Measurements from ENCODE around the gene SINHCAF. TPM values are rescaled to one million over a fixed set of nuclear protein-coding genes. Genes with fewer than 3 reads are reported as not detected.

SINHCAF gene
- total and polyA plus RNA-seq, 9 of the 15 experiments (the other 6 are each of a cell fraction or from before 2014, with no cell fraction given) = 73.2 to 185 (median 110) TPM

- FAIRE-seq (no peak), DNase-seq (ENCODE audit: extremely low read depth in 1 of 4, low spot score in 3 of 4) (peak; percentile 41 to 66 (median 48))
- BruUV-seq (replicated peaks) = no TSS peak
- TF ChIP-seq EP400 (IDR thresholded peaks at IDR 0.05) (peak; percentile 78; the same call in 1 of the 2 replicates), PRPF4 (IDR thresholded peaks at IDR 0.05; ENCODE audit: insufficient read depth, low read depth, low read length, poor library complexity, severe bottlenecking) (peak; percentile 48), TEAD1 (CRISPR knock-in tag; IDR thresholded peaks at IDR 0.05) (peak in 1 of 2 experiments; percentile 72; a peak in 1 of 4 replicates), ZNF212 (CRISPR knock-in tag; IDR thresholded peaks at IDR 0.05) (no peak), ELK1 (CRISPR knock-in tag; IDR thresholded peaks at IDR 0.05) (no peak), NFIC (IDR thresholded peaks at IDR 0.05) (peak; percentile 87), E2F5 (CRISPR knock-in tag; IDR thresholded peaks at IDR 0.05) (peak; percentile 48; the same call in 1 of the 2 replicates), CTBP1 (IDR thresholded peaks at IDR 0.05; ENCODE audit: borderline replicate concordance) (peak; percentile 37; the same call in 1 of the 2 replicates), NR2C2 (CRISPR knock-in tag; IDR thresholded peaks at IDR 0.05) (no peak), NR2C2 (tag; IDR thresholded peaks at IDR 0.05) (peak; percentile 18; the same call in 1 of the 2 replicates)
- TF ChIP-seq, protein P1, sequence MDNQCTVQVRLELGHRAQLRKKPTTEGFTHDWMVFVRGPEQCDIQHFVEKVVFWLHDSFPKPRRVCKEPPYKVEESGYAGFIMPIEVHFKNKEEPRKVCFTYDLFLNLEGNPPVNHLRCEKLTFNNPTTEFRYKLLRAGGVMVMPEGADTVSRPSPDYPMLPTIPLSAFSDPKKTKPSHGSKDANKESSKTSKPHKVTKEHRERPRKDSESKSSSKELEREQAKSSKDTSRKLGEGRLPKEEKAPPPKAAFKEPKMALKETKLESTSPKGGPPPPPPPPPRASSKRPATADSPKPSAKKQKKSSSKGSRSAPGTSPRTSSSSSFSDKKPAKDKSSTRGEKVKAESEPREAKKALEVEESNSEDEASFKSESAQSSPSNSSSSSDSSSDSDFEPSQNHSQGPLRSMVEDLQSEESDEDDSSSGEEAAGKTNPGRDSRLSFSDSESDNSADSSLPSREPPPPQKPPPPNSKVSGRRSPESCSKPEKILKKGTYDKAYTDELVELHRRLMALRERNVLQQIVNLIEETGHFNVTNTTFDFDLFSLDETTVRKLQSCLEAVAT (IDR thresholded peaks at IDR 0.05) = peak in 1 of 2 experiments; percentile 81; a peak in 2 of 4 replicates
- TF ChIP-seq, protein P2, sequence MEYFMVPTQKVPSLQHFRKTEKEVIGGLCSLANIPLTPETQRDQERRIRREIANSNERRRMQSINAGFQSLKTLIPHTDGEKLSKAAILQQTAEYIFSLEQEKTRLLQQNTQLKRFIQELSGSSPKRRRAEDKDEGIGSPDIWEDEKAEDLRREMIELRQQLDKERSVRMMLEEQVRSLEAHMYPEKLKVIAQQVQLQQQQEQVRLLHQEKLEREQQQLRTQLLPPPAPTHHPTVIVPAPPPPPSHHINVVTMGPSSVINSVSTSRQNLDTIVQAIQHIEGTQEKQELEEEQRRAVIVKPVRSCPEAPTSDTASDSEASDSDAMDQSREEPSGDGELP (CRISPR knock-in tag; IDR thresholded peaks at IDR 0.05; ENCODE audit: borderline replicate concordance) = peak; percentile 18
- TF ChIP-seq, protein P3, sequence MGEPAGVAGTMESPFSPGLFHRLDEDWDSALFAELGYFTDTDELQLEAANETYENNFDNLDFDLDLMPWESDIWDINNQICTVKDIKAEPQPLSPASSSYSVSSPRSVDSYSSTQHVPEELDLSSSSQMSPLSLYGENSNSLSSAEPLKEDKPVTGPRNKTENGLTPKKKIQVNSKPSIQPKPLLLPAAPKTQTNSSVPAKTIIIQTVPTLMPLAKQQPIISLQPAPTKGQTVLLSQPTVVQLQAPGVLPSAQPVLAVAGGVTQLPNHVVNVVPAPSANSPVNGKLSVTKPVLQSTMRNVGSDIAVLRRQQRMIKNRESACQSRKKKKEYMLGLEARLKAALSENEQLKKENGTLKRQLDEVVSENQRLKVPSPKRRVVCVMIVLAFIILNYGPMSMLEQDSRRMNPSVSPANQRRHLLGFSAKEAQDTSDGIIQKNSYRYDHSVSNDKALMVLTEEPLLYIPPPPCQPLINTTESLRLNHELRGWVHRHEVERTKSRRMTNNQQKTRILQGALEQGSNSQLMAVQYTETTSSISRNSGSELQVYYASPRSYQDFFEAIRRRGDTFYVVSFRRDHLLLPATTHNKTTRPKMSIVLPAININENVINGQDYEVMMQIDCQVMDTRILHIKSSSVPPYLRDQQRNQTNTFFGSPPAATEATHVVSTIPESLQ (CRISPR knock-in tag; IDR thresholded peaks at IDR 0.05) = 0 out of 2 replicates have a peak, but pooled peaks have one; percentile 79
Observed at GRCh38 chr12:31324845-31325523, 966 bp downstream of the SINHCAF start.

More at GRCh38 chr12:31324845-31325523, 966 bp downstream of the SINHCAF start:
- no peaks in the 10 kb centered on the region; the same call in 2 of the 3 replicates for H3K36me3 ChIP-seq (ENCODE audit: control insufficient read depth, insufficient read depth, low read length)
- H3K79me2 ChIP-seq (ENCODE audit: control insufficient read depth, insufficient read depth, low read length) = peaks cover 60% of the 10 kb centered on the region
- under 1% methylated on average over 67 of the region's 69 CpGs for WGBS (ENCODE audit: insufficient coverage, low coverage, missing lambda C conversion rate)
- peaks cover 19% of the 10 kb centered on the region; the same call in 1 of the 2 replicates for H4K20me1 ChIP-seq (replicated peaks; ENCODE audit: control insufficient read depth, insufficient read depth, low read length)
- H3K27ac ChIP-seq (ENCODE audit: extremely low read depth, low read depth, low read length) = peak overlapping the region; percentile 88
- peak overlapping the region; percentile 71 for H3K4me3 ChIP-seq
- peak overlapping the region; percentile 6 for H2AFZ ChIP-seq (ENCODE audit: low read depth, low read length)
- ChIA-PET CTCF (ENCODE audit: low intra/inter-chr PET ratio) (interaction anchor here (0.5 to 0.6 kb wide), 2 partner anchors 978 to 1429 kb away, joined by 3 read pairs; no protein-coding TSS in a partner anchor), POLR2A (interaction anchor here (0.6 to 1.4 kb wide), 3 partner anchors 17 to 87 kb away, joined by 3 to 7 read pairs (median 3); no protein-coding TSS in a partner anchor)
- intact Hi-C loops (cut with micrococcal nuclease) = loop anchor here (10.0 kb wide), 1 partner anchor 310 kb away; no protein-coding TSS in a partner anchor
- H3K9me3 ChIP-seq (replicated peaks; ENCODE audit: control insufficient read depth, insufficient read depth, low read depth, low read length) = no peaks in the 10 kb centered on the region
- peak overlapping the region; percentile 76 for H3K4me2 ChIP-seq (ENCODE audit: insufficient read depth, low read length)
- H3K4me1 ChIP-seq (replicated peaks in 1 of 2; ENCODE audit: control insufficient read depth in 2 of 2, insufficient read depth in 2 of 2, low read length in 2 of 2) = peaks cover 20 to 30% of the 10 kb centered on the region in 2 experiments; a peak in 4 of 5 replicates
- H3K27me3 ChIP-seq (ENCODE audit: control insufficient read depth in 2 of 2, insufficient read depth in 2 of 2, low read length in 2 of 2) = no peaks in the 10 kb centered on the region
- in situ Hi-C loops (cut with MboI) = no loop called here
- H3K9ac ChIP-seq (ENCODE audit: insufficient read depth in 1 of 2, low read depth in 2 of 2, low read length in 2 of 2) = peak overlapping the region; percentile 95 to 100
- ATAC-seq = peak; percentile 23
- H3K9me1 ChIP-seq (ENCODE audit: control insufficient read depth, insufficient read depth, low read length) = no peaks in the 10 kb centered on the region

Measured in K562 (cell line).